HG03175 (cell line): ENCODE results near the gene HOXD3.

Experiments
- ATAC-seq: cut with Tn5 transposase; IDR thresholded peaks from one replicate; pipeline ENCODE4 v1.9.1; 2021; ENCODE audit warnings: mild to moderate bottlenecking, moderate library complexity; ENCODE audit not compliant: unreplicated experiment

HOXD3 gene

DNA sequence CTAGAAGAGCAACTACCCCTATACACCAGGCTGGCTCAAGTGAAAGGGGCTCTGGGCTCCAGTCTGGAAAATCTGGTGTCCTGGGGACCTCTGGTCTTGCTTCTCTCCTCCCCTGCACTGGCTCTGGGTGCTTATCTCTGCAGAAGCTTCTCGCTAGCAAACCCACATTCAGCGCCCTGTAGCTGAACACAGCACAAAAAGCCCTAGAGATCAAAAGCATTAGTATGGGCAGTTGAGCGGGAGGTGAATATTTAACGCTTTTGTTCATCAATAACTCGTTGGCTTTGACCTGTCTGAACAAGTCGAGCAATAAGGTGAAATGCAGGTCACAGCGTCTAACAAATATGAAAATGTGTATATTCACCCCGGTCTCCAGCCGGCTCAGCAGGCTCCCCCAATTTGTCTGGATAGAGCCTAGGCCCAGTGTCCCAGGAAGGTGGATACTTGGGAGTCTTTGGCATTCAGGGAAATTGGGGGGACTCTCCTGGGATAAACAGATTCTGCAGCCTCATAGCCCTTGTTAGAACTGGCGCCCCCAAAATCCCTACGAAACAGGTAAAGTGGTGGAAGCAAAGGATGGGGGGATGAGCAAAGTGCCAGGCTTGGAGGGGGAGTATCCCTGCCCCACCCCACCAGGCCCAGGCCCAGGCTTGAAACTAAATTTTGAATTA is 8.2 kb upstream of the HOXD3 start:
- no peak for ATAC-seq

DNA sequence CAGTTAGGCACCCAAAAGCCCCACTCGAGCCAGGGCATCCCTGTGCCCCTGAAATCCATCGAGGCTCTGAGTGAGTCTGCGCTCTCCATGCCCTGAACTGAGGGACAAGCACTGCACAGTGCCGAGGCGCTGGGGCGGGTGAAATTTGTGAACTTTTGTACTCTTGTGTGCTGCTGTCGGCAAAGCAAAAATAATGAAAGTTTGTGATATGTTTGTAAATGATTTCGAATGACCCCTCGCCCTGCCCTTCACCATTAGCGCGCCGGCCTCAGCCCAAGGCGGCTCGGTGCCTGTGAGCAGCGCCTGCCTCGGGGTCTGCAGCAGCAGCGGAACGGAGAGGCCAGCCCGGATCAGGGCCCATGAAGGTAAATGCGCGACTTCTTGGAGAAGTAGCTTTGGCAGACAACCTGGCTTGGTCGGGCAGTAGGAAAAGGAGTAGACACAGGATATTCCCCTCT is 7.6 kb upstream of the HOXD3 start:
- ATAC-seq, result no peak

DNA sequence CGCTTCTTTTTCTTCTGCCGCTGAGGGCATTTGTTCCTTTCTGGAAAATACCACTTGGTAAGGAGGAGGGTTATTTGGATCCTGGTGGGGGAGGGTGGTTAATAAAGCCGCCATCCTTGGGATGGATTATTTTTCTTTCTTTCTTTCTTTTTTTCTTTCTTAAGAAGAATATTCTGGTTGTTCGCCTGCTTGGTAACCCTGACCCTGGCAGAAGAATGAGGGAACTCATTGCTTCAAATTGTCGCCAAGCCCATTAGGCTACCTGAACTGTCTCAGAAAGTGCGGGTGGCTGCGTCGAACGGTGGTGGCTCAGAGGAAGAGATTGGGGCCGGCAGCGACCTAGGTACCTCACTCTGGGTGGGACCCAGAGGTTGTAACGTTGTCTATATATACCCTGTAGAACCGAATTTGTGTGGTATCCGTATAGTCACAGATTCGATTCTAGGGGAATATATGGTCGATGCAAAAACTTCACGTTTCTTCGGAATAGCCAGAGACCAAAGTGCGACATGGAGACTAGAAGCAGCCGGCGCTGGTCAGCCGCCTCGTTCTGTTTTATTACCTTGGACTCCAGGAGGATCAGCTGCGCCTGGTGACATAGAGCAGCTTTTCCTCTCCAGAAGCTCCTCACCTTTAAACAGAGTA is 7.0 kb upstream of the HOXD3 start:
- ATAC-seq, result no peak

DNA sequence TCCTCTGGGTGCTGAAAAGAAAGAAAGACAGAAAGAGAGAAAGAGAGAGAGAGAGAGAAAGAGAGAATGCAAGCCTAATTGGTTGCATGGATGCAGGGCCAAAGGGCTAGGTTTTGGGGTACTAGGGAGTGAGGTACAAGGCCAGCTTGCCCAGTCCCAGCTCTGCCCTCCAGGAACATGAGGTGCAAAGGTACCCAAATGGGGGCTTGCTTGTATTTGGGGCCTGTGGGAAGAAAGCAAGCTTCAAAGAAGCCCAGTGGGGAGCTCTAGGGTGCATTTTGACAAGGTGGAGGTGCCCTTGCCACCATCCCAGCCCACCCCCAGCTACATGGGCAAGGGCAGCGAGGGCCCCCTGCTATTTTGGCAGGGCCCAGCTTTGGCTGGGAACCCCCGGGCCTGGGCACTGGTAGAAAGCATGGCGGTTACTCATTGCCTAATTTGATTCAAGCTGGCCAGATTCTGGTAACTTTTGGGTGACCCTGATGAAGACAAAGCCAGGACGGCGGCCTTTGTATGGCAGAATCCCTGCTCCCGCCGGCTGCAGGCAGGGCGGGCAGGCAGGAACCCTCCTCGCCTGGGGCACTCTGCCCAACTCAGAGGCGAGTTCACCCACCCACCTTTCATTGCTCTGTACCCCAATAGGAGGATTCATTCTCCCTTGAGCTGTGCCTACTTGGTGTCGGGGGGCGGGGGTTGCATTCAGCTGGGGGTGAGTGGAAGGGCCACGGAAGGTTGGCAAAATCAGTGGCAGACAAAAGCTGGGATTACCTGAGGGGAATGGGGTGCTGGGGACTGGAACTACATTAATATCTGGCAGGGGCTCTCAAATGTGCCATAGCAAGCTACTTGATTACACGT is 6.3 kb upstream of the HOXD3 start:
- ATAC-seq, result no peak

DNA sequence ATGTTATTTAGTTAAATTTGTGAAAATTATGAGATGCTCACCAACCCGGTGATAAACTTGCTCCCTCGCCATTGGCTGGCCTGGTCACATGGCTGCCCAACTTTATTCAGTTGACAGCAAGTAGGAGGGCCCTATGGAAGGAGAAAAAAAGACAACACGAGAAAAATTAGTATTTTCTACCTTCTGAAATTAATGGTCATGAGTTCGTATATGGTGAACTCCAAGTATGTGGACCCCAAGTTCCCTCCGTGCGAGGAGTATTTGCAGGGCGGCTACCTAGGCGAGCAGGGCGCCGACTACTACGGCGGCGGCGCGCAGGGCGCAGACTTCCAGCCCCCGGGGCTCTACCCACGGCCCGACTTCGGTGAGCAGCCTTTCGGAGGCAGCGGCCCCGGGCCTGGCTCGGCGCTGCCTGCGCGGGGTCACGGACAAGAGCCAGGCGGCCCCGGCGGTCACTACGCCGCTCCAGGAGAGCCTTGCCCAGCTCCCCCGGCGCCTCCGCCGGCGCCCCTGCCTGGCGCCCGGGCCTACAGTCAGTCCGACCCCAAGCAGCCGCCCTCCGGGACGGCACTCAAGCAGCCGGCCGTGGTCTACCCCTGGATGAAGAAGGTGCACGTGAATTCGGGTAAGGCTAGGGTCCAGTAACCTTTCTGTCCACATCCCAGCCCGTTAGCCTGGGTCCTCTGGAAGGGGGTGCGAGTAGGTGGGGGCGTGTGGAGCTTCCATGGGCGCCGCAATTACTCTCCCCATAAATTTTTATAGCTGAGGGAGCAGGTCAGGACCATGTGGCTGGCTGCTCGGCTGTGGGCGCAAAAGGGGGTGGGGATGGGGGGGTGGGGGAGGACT is 5.4 kb upstream of the HOXD3 start, which contains the start of gene HOXD4:
Gene HOXD4, plus strand, starts transcription at position 109 of the 846 bp plus-strand sequence. Its CDS starts 84 bp downstream, at position 193.
- ATAC-seq, result no peak

DNA sequence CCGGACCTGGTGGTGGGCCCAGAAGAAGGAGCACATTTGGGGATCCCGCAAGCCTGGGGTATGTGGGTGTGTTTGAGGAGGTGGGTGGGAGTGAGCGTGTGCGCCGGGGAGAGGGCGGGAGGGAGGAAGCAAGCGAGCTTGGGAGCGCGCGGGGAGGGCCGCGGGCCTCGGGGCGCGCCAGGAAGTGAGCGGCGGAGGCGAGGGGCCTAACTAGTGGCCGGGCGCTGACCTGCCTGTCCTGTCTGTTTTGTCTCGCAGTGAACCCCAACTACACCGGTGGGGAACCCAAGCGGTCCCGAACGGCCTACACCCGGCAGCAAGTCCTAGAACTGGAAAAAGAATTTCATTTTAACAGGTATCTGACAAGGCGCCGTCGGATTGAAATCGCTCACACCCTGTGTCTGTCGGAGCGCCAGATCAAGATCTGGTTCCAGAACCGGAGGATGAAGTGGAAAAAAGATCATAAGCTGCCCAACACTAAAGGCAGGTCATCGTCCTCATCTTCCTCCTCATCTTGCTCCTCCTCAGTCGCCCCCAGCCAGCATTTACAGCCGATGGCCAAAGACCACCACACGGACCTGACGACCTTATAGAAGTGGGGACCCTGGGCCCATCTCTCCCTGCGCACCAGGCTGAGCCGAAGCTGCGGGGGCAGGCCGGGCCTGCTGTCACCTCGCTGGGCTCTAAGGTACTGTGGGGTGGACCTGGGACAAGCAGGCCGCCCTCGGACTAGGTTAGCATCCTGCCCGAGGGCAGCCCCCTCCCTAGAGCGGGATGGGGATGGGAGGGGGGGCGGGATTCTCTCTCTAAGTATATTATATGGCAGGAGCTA is 4.5 kb upstream of the HOXD3 start:
- no peak for ATAC-seq

DNA sequence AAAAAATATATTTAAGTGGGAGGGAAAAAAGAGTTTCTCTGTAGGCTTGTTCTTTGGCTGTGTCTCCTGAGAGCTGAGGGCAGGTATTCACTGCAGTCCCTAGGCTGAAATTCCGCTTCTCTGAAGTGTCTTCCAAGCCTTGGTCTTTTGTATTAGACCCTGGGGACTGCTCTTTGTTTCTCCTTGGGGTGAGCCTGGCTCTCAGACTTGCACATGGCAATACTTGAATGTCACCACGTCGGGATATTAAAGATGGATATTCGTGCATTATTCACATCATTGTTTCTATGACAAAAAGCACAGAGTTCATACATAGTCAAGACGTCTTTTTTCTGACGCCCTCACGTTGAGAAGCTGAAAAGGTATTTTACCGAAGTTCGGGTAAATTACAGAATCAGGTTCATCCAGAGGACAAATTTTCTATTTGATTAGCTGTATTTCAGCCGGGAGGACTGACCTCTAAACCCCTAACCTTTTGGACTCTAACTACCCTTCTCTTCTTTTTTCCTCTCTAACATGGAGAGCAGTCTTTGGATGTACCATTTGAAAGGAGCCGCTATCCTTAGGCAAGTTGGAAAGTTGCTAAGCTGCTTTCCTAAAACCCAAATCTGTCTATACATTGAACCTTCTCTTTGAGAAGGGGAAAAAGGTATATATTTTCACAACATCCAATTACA is 2.4 kb upstream of the HOXD3 start:
- no peak for ATAC-seq

DNA sequence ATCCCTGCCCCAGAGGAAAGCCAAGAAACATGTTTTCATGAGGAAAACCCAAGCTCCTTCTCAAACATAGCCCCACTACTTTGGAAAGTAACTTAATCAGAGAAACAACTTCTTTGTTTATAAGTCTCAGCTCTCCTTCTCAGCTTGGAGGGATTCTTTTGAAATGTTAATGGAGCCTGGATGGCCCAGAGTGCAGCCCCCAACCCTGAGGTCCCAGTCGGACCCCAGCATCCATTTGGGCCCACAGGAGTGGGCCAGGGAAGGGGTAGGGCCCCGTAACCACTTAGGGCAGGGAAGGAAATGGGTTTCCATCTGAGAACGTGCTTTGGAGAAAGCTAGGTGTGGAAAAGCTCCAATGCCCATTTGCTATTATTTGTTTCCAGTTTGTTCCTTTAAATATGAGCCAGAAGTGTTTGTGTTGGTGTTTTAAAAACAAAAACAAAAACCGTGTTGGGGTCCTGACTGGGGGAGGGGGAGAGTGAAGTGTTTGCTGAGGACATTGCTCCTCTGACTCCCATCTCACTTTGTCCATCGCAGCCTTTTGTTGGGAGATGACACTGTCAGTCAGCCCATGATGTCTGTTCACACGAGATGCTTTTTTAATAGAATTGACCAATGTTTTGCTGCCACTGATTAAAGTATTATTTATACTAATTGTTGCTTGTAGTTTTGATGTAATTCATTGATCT is 1.6 kb upstream of the HOXD3 start:
- ATAC-seq, result no peak

DNA sequence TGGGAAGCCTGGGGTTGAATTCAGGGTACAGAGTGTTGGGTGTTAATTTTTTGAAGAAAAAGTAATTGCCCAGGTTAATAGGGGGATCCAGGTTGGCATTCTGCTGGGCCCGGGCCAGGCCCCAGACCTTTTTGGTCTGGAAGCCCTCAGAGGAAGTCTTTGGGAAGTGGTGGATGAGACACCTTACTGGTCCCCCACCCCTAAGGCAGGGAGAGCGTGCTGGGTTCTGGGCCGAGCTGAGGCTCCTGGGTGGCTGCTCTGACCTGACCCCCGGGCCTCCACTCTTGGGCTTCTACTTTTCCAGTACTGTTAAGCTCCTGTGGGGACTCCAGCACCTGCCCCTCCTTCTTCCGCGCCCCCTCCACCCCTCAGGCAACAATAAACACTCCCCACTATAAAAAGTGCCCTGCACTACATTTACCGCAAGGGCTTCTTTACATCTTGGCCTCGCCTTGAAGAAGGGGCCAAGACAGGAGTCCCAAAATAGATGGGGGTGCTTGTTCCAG is 753 bp upstream of the HOXD3 start:
- ATAC-seq, result no peak

DNA sequence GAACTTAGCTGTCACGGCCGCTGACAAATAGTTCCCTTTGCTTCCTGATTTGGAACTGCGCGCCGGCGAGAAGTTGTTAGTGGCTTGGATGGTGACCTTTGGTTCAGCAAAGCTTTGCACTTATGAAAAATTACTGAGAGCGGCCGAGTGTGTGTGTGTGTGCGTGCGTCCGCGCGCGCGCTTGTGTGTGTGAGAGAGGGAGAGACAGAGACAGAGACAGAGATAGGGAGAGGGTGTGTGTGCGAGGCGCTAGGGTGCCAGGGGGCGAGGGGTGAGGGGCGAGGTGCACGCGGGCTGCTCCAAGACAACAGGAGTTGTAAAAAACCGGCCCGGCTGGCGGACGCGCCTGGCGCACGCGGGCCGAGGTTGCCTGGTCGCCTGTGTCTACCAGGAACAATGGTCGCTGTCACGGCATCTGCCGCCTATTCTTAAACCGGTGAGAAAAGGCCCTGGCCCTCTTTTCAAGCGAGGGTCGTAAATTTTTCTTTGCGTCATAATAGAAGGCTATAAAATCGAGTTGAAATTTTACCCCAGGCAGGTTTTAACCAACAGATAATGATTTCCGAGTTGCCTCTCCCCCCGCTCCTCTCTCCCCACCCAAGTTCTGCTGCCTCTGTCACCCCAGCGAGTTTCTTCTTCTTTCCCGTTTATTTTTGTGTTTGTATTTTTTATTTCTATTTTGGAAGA is 535 bp downstream of the HOXD3 start:
- ATAC-seq, result no peak

DNA sequence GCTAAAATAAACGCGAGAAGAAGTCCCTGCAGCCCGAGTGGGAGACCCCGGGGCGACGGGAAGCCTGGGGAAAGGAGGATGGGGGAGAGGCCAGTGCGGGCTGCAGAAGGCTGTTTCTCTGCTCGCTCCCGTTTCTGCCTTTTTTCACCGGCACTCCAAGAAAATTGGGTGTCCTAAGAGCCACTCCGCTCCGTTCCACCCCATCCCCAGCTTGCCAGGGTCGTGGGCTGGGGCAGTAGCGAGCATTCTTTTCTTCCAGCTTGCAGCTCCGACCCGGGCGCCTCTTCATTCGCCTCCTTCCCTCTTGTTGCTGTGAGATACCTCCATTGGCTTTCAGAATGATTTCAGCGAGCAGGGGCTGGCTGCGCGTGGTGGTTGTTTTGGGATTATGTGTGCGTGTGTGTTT is 1.1 kb downstream of the HOXD3 start:
- ATAC-seq, result no peak

DNA sequence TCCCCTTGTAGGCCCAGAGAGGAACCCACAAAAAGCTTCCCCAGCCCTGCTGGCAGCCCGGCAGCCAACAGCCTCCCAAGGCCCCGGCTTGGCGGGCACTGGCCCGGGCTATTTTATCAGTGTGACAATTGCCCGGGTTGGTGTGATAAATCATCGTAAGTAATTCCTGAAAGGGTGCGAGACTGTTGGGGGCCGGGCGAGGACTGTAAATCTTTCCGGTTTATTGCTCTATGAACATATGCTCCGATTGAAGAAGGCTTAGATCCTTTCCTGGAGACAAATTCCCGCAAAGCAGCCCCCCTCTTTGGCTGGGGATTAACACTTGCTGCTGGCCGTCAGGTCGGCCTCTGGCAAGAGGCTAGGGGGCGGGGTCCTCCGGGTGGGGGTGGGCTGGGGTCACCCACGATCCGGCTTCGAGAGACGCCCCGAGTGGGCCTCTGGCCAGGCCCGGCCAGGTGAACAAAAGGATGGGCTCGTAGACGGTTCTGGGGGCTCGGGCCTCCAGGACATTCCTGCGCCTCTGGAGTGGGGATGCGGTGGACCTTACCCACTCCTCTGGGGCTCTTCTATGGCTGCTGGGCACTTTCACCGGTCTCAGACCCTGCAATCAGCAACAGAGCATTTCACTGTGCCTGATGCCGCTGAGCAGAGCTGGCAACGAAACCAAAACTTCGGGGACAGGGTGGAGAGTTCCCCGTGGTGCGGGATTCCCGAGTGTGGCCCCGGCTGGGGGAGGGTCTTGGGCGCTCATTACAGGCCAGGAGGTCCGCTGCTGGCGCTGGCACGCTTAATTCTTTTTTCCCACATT is 2.0 kb downstream of the HOXD3 start:
- ATAC-seq, result no peak

DNA sequence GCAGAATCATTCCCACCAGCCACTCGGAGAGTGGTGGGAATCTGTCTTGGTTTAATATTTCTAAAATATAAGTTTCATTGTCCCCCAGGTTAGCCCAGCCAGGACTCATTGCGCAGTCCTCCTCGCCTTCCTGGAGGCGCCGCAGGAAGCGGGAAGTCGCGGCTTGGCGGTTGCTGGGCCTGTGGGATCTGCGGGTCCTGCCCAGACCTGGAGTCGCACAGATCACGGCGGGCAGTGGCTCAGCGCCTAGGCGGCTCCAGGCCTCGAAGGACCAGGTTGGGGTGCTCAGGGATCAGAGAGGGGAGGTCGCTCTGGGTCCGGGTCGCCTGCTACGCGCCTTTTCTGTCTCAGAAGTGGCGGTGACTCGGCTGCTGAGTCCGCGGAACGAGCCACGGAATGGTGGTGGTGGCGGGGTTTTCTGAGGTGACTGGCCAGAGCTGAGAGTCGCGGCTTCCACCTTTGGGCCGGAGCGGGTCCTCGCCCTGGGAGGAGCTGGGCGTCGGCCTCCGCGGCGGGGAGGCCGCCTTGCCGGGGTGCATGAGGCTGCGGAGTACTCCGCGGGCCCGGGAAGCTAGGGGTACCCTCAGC is 2.6 kb downstream of the HOXD3 start:
- no peak for ATAC-seq

DNA sequence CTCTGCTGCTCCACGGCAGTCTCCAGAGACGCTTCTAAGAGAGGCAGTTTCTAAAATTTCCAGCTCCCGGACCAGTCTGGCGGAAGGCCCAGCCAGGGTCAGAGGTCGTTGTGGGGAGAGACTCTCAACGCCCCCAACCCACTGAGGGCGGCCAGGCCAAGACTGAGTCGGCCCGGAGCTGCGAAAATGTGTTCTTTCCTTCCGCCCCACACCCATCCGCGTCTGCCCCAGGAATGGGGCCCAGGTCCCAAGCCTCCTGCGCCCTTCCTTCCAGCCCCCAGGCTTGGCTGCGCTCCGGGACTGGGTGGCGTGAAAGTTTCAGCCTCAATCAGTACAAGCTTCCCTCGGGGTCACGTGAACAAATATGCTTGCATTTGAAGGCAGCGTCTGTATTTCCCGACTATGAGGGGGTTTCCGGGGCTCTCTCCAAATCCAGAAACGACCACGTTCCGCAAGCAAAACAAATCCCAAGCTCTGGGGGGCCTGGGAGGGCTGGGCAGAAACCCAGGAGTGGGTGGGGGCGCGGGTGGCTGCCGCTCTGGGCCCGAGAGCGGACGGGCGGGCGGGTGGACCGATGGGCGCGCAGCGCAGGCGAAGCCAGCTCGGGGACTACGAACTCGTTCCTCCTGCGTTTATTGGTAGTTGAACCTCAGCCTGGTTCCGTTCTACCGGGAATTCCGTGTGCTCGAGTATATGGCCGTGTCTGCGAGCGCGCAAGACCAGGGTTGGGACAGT is 3.3 kb downstream of the HOXD3 start:
- ATAC-seq, result no peak

DNA sequence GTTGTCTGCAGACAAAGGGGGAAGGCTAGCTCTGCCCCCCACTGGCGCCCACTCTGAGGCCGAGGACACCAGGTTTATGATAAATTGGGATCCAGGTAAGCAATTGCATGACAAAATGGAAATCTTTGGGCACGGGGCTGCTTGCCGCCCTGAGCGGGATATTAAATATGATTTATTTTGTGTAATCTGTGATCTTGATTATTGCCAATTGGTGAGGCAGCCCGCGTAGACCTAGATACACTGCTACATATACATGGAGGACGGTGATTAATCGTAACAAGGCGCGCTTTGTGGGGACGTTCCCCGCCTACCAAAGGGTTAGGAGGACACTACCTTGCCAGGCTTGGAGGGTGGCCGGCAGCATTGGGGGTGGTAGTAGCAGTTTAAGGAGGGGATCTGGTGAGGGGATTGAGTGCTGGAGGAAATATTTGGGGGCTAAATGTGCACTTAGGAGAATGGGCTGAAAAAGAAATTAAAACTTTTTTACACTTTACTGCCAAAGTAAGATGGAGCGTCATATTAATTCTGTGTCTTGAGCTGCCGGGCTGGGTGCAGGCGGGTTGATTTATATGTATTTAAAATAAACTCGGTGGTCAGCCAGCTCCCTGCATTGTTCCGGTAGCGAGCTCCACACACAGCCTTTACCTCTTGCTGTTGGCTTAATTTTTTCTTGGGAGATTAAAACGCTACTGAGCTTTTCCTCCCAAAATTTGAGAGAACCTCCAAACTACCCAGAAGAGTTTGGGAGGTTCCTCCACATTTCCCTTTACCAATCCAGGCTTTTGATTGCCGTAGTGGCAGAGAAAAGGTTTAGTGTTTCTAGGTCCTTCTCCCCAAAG is 4.1 kb downstream of the HOXD3 start:
- no peak for ATAC-seq
